ENCODE measurements around the gene GALNT15.

- TF ChIP-seq CTCF (IDR thresholded peaks at IDR 0.05) (no peak), POLR2A (IDR thresholded peaks at IDR 0.05) (no peak)
Measured at GRCh38 chr3:16214366-16214765, 39.9 kb downstream of the GALNT15 start.

Measured in Peyer's patch (tissue), 4 donors.